ENCODE results near the gene CAMTA1. TPM values are rescaled to one million over a fixed set of nuclear protein-coding genes. Genes with fewer than 3 reads are reported as not detected.

Gene CAMTA1
- total RNA-seq, 1 experiment from 2014 or later, result 118 TPM

DNA sequence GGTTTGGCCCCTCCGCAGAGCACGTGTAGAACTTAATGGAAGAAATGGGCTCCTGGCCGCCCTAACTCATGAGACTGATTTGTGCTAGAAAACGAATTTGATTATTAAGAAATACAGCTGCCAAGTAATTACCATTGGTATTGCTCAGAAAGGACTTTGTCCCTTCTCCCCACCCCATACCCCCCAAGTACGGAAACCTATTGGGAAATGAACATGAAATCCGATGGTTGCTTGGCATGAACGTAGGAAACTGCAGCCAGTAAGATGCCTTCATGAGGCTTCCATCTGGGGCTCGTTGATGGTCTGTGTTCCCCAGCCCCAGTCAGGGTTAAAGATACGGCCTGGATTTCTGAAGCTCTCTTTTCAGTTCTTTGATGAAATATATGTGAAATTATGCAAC lies 1020.2 kb downstream of the CAMTA1 start:
- no peak overlapping the region for H3K9ac ChIP-seq (ENCODE audit: low read length)
- no peak overlapping the region for H3K4me3 ChIP-seq (ENCODE audit: low read length)
- H2AFZ ChIP-seq (ENCODE audit: low read length), result no peak overlapping the region
- no peaks in the 10 kb centered on the region for H3K79me2 ChIP-seq (ENCODE audit: low read length)
- H3K4me1 ChIP-seq (ENCODE audit: low read length), result no peaks in the 10 kb centered on the region
- H4K20me1 ChIP-seq (ENCODE audit: insufficient read depth, low read depth, low read length), result no peaks in the 10 kb centered on the region
- H3K9me2 ChIP-seq (replicated peaks; ENCODE audit: insufficient read depth, low read length), result no peaks in the 10 kb centered on the region
- H3K36me3 ChIP-seq (ENCODE audit: insufficient read depth, low read length), result no peaks in the 10 kb centered on the region
- no peak for DNase-seq
- H3K9me3 ChIP-seq (ENCODE audit: low read length), result no peaks in the 10 kb centered on the region
- no peak overlapping the region for H3K27ac ChIP-seq (ENCODE audit: low read length)
- H3K4me2 ChIP-seq (ENCODE audit: low read depth, low read length, poor library complexity, severe bottlenecking), result no peak overlapping the region
- no peaks in the 10 kb centered on the region for H3K27me3 ChIP-seq (ENCODE audit: low read length)

DNA sequence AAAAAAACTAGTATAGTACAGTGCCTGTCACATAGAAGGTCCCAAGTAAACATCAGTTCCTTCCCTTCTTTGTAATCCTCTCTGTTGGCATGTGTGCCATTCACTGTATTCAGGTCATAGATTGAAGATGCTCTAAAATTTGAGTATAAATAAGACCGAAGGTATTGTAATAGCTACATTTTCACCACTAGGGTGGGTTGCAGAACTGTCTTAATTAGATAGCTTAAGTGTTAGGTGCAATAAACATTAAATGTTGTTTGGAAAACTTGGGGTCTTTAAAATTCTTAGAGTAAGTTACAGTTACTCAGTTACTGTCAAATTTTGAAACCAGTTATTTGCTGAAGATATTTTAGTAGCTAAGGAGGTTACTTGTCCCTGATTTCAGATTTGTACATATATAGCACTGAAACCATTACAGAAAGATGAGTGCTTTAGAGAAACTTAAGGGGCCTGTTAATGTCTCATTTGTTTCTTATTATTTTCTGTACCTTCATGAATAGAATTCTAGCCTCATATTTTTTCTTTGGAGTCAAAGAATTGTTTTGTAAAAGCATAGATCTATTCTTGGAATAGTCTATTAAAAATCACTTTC lies 1023.1 kb downstream of the CAMTA1 start:
- no peaks in the 10 kb centered on the region for H3K79me2 ChIP-seq (ENCODE audit: low read length)
- no peaks in the 10 kb centered on the region for H3K9me2 ChIP-seq (replicated peaks; ENCODE audit: insufficient read depth, low read length)
- H2AFZ ChIP-seq (ENCODE audit: low read length), result no peak overlapping the region
- peak; percentile 77 for DNase-seq
- H3K27ac ChIP-seq (ENCODE audit: low read length), result no peak overlapping the region
- H3K4me1 ChIP-seq (ENCODE audit: low read length), result no peaks in the 10 kb centered on the region
- H3K4me2 ChIP-seq (ENCODE audit: low read depth, low read length, poor library complexity, severe bottlenecking), result no peak overlapping the region
- no peaks in the 10 kb centered on the region for H4K20me1 ChIP-seq (ENCODE audit: insufficient read depth, low read depth, low read length)
- H3K4me3 ChIP-seq (ENCODE audit: low read length), result no peak overlapping the region
- no peak overlapping the region for H3K9ac ChIP-seq (ENCODE audit: low read length)
- H3K36me3 ChIP-seq (ENCODE audit: insufficient read depth, low read length), result no peaks in the 10 kb centered on the region
- H3K9me3 ChIP-seq (ENCODE audit: low read length), result no peaks in the 10 kb centered on the region
- H3K27me3 ChIP-seq (ENCODE audit: low read length), result no peaks in the 10 kb centered on the region

DNA sequence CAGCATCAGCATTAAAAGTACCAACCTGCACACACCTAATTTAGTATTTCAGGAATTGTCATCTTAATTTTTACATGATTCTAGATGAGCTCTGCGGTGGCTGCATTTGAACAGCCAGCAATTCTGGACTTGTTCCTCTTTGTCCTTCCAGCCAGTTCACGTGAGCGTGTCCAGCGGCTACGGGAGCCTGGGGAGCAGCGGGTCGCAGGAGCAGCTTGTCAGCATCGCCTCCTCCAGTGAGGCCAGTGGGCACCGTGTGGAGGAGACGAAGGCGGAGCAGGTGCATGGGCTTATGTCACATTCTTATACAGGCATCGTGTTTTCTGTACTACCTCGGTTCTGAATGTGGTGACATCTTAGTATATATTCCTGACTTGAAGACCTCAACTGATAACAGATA lies 1024.5 kb downstream of the CAMTA1 start:
- Histone ChIP-seq H3K27ac (ENCODE audit: low read length) (no peak overlapping the region), H3K9me2 (replicated peaks; ENCODE audit: insufficient read depth, low read length) (no peaks in the 10 kb centered on the region), H3K79me2 (ENCODE audit: low read length) (no peaks in the 10 kb centered on the region), H3K4me3 (ENCODE audit: low read length) (no peak overlapping the region), H4K20me1 (ENCODE audit: insufficient read depth, low read depth, low read length) (no peaks in the 10 kb centered on the region), H3K4me1 (ENCODE audit: low read length) (no peaks in the 10 kb centered on the region), H3K9me3 (ENCODE audit: low read length) (no peaks in the 10 kb centered on the region; the same call in 1 of the 2 replicates), H3K36me3 (ENCODE audit: insufficient read depth, low read length) (no peaks in the 10 kb centered on the region), H3K27me3 (ENCODE audit: low read length) (no peaks in the 10 kb centered on the region), H2AFZ (ENCODE audit: low read length) (no peak overlapping the region), H3K4me2 (ENCODE audit: low read depth, low read length, poor library complexity, severe bottlenecking) (no peak overlapping the region), H3K9ac (ENCODE audit: low read length) (no peak overlapping the region)
- DNase-seq, result no peak

DNA sequence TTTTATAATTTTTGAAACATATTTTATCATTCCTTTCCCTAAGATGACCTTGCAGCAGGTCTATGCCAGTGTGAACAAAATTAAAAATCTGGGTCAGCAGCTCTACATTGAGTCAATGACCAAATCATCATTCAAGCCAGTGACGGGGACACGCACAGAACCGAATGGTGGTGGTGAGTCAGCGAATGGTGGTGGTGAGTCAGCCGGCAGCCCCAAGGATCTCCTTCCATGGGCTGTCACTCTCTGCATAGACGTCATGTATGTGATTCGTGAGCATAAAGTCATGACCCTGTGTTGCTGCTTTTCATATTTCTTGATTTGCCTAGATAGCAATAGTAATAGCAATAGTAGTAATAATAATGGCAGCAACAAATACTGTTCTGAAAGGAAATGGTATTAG lies 1025.1 kb downstream of the CAMTA1 start:
- Histone ChIP-seq H3K79me2 (ENCODE audit: low read length) (no peaks in the 10 kb centered on the region), H4K20me1 (ENCODE audit: insufficient read depth, low read depth, low read length) (no peaks in the 10 kb centered on the region), H3K9me3 (ENCODE audit: low read length) (no peaks in the 10 kb centered on the region; the same call in 1 of the 2 replicates), H3K27me3 (ENCODE audit: low read length) (no peaks in the 10 kb centered on the region), H3K9me2 (replicated peaks; ENCODE audit: insufficient read depth, low read length) (no peaks in the 10 kb centered on the region), H2AFZ (ENCODE audit: low read length) (no peak overlapping the region), H3K4me2 (ENCODE audit: low read depth, low read length, poor library complexity, severe bottlenecking) (no peak overlapping the region), H3K4me1 (ENCODE audit: low read length) (no peaks in the 10 kb centered on the region), H3K27ac (ENCODE audit: low read length) (no peak overlapping the region), H3K36me3 (ENCODE audit: insufficient read depth, low read length) (no peaks in the 10 kb centered on the region), H3K9ac (ENCODE audit: low read length) (no peak overlapping the region), H3K4me3 (ENCODE audit: low read length) (no peak overlapping the region)
- no peak for DNase-seq

GRCh38 chr1:7811476-7811875 lies 1026.2 kb downstream of the CAMTA1 start:
- Histone ChIP-seq H2AFZ (ENCODE audit: low read length) (no peak overlapping the region), H3K9ac (ENCODE audit: low read length) (no peak overlapping the region), H3K36me3 (ENCODE audit: insufficient read depth, low read length) (no peaks in the 10 kb centered on the region), H3K27me3 (ENCODE audit: low read length) (no peaks in the 10 kb centered on the region), H3K79me2 (ENCODE audit: low read length) (no peaks in the 10 kb centered on the region), H3K27ac (ENCODE audit: low read length) (no peak overlapping the region), H3K9me3 (ENCODE audit: low read length) (no peaks in the 10 kb centered on the region; the same call in 1 of the 2 replicates), H3K4me1 (ENCODE audit: low read length) (no peaks in the 10 kb centered on the region), H3K4me2 (ENCODE audit: low read depth, low read length, poor library complexity, severe bottlenecking) (no peak overlapping the region), H4K20me1 (ENCODE audit: insufficient read depth, low read depth, low read length) (no peaks in the 10 kb centered on the region), H3K9me2 (replicated peaks; ENCODE audit: insufficient read depth, low read length) (no peaks in the 10 kb centered on the region), H3K4me3 (ENCODE audit: low read length) (no peak overlapping the region)
- DNase-seq, result no peak

DNA sequence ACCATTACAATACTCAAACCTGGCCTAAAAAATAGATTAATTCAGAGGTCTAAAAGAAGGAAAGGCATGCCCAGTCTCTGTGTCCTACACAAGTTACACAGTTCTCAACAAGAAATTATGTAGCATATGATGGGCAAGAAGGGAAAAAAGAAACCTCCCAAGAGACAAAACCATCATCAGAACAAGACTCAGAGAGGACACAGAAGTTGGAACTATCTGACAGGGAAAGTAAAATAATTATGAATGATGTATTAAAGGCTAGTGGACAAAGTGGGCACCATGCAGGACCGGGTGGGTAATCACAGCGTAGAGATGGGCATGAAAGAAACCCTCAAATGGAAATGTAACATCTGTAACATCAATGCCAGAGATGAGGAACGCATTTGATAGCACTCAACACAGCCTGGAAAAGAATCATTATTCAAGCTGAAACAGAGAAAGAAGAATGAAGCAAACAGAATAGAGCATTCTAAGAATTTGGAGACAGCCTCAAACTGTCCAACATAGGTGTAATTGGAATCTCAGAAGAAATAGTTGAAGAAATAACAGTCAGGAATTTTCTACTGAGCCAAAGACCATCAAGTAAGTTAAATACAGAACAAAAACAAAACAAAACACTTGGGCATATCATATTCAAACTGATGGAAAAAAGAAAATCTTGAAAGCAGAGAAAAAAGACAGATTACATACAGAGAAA lies 1028.6 kb downstream of the CAMTA1 start:
- no peak overlapping the region for H3K27ac ChIP-seq (ENCODE audit: low read length)
- no peaks in the 10 kb centered on the region for H3K9me2 ChIP-seq (replicated peaks; ENCODE audit: insufficient read depth, low read length)
- H2AFZ ChIP-seq (ENCODE audit: low read length), result no peak overlapping the region
- no peaks in the 10 kb centered on the region for H3K27me3 ChIP-seq (ENCODE audit: low read length)
- H3K4me1 ChIP-seq (ENCODE audit: low read length), result no peaks in the 10 kb centered on the region
- H3K79me2 ChIP-seq (ENCODE audit: low read length), result no peaks in the 10 kb centered on the region
- H3K4me3 ChIP-seq (ENCODE audit: low read length), result no peak overlapping the region
- H3K9ac ChIP-seq (ENCODE audit: low read length), result no peak overlapping the region
- no peaks in the 10 kb centered on the region for H4K20me1 ChIP-seq (ENCODE audit: insufficient read depth, low read depth, low read length)
- no peaks in the 10 kb centered on the region; the same call in 1 of the 2 replicates for H3K9me3 ChIP-seq (ENCODE audit: low read length)
- no peaks in the 10 kb centered on the region for H3K36me3 ChIP-seq (ENCODE audit: insufficient read depth, low read length)
- H3K4me2 ChIP-seq (ENCODE audit: low read depth, low read length, poor library complexity, severe bottlenecking), result no peak overlapping the region
- no peak for DNase-seq

Small RNA genes within 50 kb of the gene (small RNA-seq; reads per million reads assigned to genes)
- gene AL359881.1, result not detected
- gene AL590128.1, result not detected
- gene RNU1-8P, result 0.32 reads per million

Other genes starting within 250 kb of the CAMTA1 start
- 25.0 and 37.6 TPM in 2 replicates for gene NOL9, start 230.9 kb upstream of the CAMTA1 start, total RNA-seq (2014; rRNA removed; shearing (Covaris generic); ENCODE audit: low replicate concordance)
- not detected in 2 replicates for gene TAS1R1, start 230.1 kb upstream of the CAMTA1 start, total RNA-seq (2014; rRNA removed; shearing (Covaris generic); ENCODE audit: low replicate concordance)
- gene ZBTB48, start 205.5 kb upstream of the CAMTA1 start, total RNA-seq (2014; rRNA removed; shearing (Covaris generic); ENCODE audit: low replicate concordance), result 36.3 and 69.0 TPM in 2 replicates
- 12.2 and 13.3 TPM in 2 replicates for gene KLHL21, start 182.6 kb upstream of the CAMTA1 start, total RNA-seq (2014; rRNA removed; shearing (Covaris generic); ENCODE audit: low replicate concordance)
- gene PHF13, start 171.7 kb upstream of the CAMTA1 start, total RNA-seq (2014; rRNA removed; shearing (Covaris generic); ENCODE audit: low replicate concordance), result 5.7 and 11.1 TPM in 2 replicates
- gene THAP3, start 160.6 kb upstream of the CAMTA1 start, total RNA-seq (2014; rRNA removed; shearing (Covaris generic); ENCODE audit: low replicate concordance), result 13.3 and 19.5 TPM in 2 replicates
- 33.4 and 36.3 TPM in 2 replicates for gene DNAJC11, start 83.6 kb upstream of the CAMTA1 start, total RNA-seq (2014; rRNA removed; shearing (Covaris generic); ENCODE audit: low replicate concordance)